ENCODE measurements around the gene ECI2. TPM values are rescaled to one million over a fixed set of nuclear protein-coding genes. Genes with fewer than 3 reads are reported as not detected.
"Not testable (repeated sequence)": the region's sequence is repeated elsewhere in the genome, so short reads cannot be mapped to it uniquely, and the experiment has no call there.

The ECI2 gene
- total RNA-seq, 4 donors from 2014 or later, result 46.9 to 64.4 (median 56.0) TPM

GRCh38 chr6:4091941-4092340, 43.4 kb downstream of the ECI2 start:
- Histone ChIP-seq H3K27me3 (no peaks in the 10 kb centered on the region), H3K4me3 (no peak overlapping the region), H3K36me3 (no peaks in the 10 kb centered on the region), H3K27ac (no peak overlapping the region), H3K9me3 (no peaks in the 10 kb centered on the region), H3K4me1 (no peaks in the 10 kb centered on the region)
- intact Hi-C loops (cut with DNase I; ENCODE audit: low total_unique reads), result no loop called here
- no peak for DNase-seq
- TF ChIP-seq CTCF (IDR thresholded peaks at IDR 0.05) (no peak), POLR2A (IDR thresholded peaks at IDR 0.05) (no peak)

- intact Hi-C loops (cut with DNase I; ENCODE audit: low total_unique reads); H3K27me3 ChIP-seq; H3K9me3 ChIP-seq; DNase-seq; H3K27ac ChIP-seq; H3K36me3 ChIP-seq; H3K4me3 ChIP-seq; H3K4me1 ChIP-seq: not testable (repeated sequence)
Observed at GRCh38 chr6:4090043-4090442, 45.3 kb downstream of the ECI2 start.

DNA sequence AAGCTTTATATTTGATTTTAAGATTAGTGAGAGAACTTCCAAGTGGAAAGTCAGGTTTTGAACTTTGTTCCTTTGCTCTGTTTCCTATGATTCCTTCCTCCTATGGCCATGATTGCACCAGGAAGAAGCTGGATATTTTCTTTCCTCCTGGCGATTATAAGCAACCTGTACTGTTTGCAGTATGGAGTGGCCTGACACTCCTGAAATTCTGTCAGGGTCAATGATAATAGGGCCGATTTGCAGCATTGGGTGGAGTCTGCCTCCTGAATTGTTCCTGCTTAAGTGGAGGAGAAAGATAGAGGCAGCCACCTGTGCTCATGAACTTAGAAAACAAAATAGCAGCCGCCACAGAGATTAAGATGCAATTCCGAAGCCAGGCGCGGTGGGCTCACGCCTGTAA, 46.7 kb downstream of the ECI2 start:
- Histone ChIP-seq H3K27ac (no peak overlapping the region), H3K9me3 (no peaks in the 10 kb centered on the region), H3K4me3 (no peak overlapping the region), H3K4me1 (no peaks in the 10 kb centered on the region), H3K36me3 (no peaks in the 10 kb centered on the region), H3K27me3 (no peaks in the 10 kb centered on the region)
- TF ChIP-seq POLR2A (IDR thresholded peaks at IDR 0.05) (no peak), CTCF (IDR thresholded peaks at IDR 0.05) (no peak)
- intact Hi-C loops (cut with DNase I; ENCODE audit: low total_unique reads), result no loop called here
- DNase-seq, result no peak

DNA sequence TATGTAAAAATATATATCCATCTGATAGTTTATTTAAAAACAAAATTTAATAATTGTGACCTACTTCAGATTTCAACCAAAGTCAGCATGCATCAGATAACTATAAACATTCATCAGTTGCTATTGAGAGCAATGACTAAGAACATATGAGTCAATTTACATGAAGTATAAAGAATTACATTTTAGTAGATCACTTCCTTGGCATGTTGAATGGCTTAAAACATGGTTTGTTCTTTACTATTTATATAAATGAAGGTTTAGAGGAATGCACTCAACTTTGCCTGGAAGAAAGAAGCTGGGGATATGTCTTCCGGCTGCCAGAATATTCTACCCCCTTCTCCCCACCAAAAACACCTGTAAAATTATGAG, 50.1 kb downstream of the ECI2 start:
- H3K9me3 ChIP-seq, result no peaks in the 10 kb centered on the region
- no peaks in the 10 kb centered on the region for H3K36me3 ChIP-seq
- TF ChIP-seq POLR2A (IDR thresholded peaks at IDR 0.05) (no peak), CTCF (IDR thresholded peaks at IDR 0.05) (no peak)
- no peak overlapping the region for H3K27ac ChIP-seq
- intact Hi-C loops (cut with DNase I; ENCODE audit: low total_unique reads), result no loop called here
- H3K4me1 ChIP-seq, result no peaks in the 10 kb centered on the region
- no peaks in the 10 kb centered on the region for H3K27me3 ChIP-seq
- DNase-seq, result no peak
- H3K4me3 ChIP-seq, result no peak overlapping the region

DNA sequence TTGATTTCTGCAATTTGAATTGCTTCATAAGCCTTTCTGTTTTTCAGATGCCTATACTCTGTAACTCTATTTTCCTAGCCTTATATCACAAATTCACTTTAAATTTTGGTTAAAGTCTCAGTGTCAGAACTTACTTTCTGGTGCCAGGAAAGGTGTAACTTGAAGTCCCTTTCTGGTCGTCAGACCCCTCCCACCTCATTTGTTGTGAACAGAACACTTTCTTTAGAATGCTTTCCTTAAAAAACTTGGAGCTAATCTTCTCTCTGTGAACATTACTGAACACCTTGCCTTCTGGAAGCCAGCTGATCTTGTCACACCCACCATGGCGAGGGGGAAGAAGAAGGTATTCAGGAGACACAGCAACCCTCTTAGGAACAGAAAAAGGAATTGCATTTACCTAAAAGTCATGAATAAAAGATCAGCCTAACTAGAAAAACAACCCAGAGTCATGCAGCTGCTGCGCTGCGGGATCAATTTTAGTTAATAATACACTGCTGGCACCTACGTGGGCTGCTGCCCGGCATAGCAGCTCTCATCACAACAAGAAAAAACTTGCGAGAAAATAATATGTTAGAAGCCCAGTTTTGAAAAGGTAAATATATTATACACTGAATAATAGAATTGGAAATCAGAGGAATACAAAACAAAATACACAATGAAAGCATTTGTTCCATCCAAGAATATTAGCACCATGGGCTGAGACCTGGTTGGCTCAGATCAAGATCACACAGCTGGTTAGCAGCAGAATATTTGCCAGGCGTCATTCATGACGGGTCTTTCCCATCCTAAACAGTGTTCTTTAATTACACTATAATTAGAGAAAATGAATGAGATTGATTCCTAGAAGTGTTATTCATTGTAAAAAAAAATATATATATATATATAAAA, 50.7 kb downstream of the ECI2 start:
- Histone ChIP-seq H3K36me3 (no peaks in the 10 kb centered on the region), H3K4me1 (no peaks in the 10 kb centered on the region), H3K27ac (no peak overlapping the region), H3K27me3 (no peaks in the 10 kb centered on the region), H3K4me3 (no peak overlapping the region), H3K9me3 (no peaks in the 10 kb centered on the region)
- no peak for TF ChIP-seq POLR2A (IDR thresholded peaks at IDR 0.05)
- TF ChIP-seq CTCF (IDR thresholded peaks at IDR 0.05), result no peak
- no peak for DNase-seq
- intact Hi-C loops (cut with DNase I; ENCODE audit: low total_unique reads), result no loop called here
